Progenitor cell of endocrine pancreas (in vitro differentiated cells): ENCODE measurements around the gene VPREB3. TPM values are rescaled to one million over a fixed set of nuclear protein-coding genes. Genes with fewer than 3 reads are reported as not detected.

Source experiments
- DNase-seq: peaks from one replicate; pipeline ENCODE4 v3.0.0; 2021; ENCODE audit warnings: low spot score; ENCODE audit not compliant: unreplicated experiment
- H3K27ac Mint-ChIP-seq: 2 replicates; pipeline ENCODE4 v1.8.0; 2021; ENCODE audit warnings: mild to moderate bottlenecking, moderate library complexity, mixed read lengths
- H3K27me3 Mint-ChIP-seq: 2 replicates; pipeline ENCODE4 v1.8.0; 2021; ENCODE audit warnings: mixed read lengths
- H3K36me3 Mint-ChIP-seq: 2 replicates; pipeline ENCODE4 v1.8.0; 2022; ENCODE audit warnings: mixed read lengths; ENCODE audit not compliant: insufficient read depth
- H3K4me1 Mint-ChIP-seq: 2 replicates; pipeline ENCODE4 v1.8.0; 2021; ENCODE audit warnings: low read depth, mixed read lengths
- H3K4me3 Mint-ChIP-seq: 2 replicates; pipeline ENCODE4 v1.8.0; 2021; ENCODE audit warnings: low read depth, mild to moderate bottlenecking, moderate library complexity, mixed read lengths
- H3K9me3 Mint-ChIP-seq: 2 replicates; pipeline ENCODE4 v1.8.0; 2021; ENCODE audit warnings: low read depth, mixed read lengths
- CTCF ChIP-seq: fragments of 200-600 bp; sonication (generic); IDR thresholded peaks from one replicate; pipeline ENCODE4 v1.5.0; 2021; ENCODE audit warnings: antibody characterized with exemption, mild to moderate bottlenecking; ENCODE audit not compliant: unreplicated experiment
- total RNA-seq: library from RNA; stranded (reverse); gene quantifications from 2 replicates; pipeline ENCODE4 v1.2.1, GENCODE V29; 2021

VPREB3 gene
- total RNA-seq, 1 donor from 2014 or later, result not detected

DNA sequence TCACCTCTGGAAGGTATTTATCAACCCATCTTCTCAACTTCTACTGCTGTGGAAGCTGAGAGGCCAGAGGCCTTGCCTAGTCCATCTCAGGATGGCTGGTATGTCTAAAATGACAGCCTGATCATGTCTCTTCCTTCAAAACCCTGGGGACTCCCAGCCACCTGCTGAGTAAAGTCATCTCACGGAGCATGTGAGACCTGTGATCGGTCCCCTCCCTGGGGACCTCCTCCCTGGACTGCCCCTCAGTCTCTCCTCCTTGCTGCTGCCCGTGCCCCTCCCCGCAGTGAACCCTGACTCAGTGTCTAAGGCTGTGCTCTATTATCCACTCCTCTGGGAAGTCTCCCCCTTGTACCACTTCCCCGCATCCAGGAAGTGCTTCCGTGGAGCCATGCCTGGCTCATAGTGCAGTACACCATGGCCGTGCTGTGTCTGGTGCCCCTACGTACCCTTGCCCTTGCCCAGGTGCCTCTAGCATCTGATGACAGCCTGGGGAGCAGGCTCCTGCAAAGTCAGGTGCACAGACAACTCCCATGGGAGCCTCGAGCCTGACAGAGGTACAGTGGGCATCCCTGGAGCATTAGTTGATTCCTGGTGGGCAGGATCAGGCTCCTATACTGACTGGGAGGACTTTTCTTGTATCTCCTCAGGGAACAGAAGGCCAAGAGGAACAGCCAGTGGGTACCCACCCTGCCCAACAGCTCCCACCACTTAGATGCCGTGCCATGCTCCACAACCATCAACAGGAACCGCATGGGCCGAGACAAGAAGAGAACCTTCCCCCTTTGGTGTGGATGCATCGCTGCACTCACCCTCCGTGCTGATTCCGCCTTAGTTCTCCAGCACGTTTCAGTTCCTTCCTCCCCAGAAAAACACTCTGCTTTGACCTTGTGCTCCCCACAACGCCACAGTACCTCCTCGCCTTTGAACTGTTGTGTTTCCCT lies 46.3 kb upstream of the VPREB3 start:
- H3K9me3 Mint-ChIP-seq, result no peaks in the 10 kb centered on the region
- TF ChIP-seq CTCF, result no peak
- H3K27me3 Mint-ChIP-seq, result no peaks in the 10 kb centered on the region
- H3K36me3 Mint-ChIP-seq, result peaks cover 44% of the 10 kb centered on the region
- no peak overlapping the region for H3K4me3 Mint-ChIP-seq
- peaks cover 6% of the 10 kb centered on the region for H3K4me1 Mint-ChIP-seq
- no peak overlapping the region for H3K27ac Mint-ChIP-seq
- DNase-seq, result no peak

DNA sequence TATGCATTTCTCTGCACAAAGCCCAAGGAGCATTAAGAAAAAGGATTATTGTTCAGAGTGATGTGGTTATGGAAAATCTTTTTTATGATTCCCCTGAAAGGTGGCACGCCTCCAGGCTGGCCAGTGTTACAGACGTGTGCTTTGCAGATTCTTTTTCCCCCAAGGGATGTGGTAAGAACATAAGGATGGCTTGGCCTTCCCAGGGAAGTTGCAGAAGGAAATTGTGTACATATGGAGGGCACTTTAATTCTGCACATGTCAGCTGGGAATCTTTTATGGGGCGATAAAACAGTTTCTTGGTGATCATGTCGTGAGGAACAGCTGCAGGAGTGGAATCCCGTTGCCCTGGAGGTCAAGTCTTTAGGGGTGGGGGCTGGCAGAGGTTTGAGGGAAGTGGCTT lies 42.2 kb upstream of the VPREB3 start:
- Mint-ChIP-seq H3K36me3 (peaks cover 33% of the 10 kb centered on the region), H3K27ac (no peak overlapping the region), H3K9me3 (no peaks in the 10 kb centered on the region), H3K27me3 (no peaks in the 10 kb centered on the region), H3K4me3 (no peak overlapping the region), H3K4me1 (no peaks in the 10 kb centered on the region)
- no peak for DNase-seq
- TF ChIP-seq CTCF, result no peak

- Mint-ChIP-seq H3K9me3 (no peaks in the 10 kb centered on the region), H3K4me3 (no peak overlapping the region), H3K27me3 (no peaks in the 10 kb centered on the region), H3K4me1 (peaks cover 16% of the 10 kb centered on the region), H3K36me3 (peaks cover 22% of the 10 kb centered on the region), H3K27ac (no peak overlapping the region)
- DNase-seq, result no peak
- no peak for TF ChIP-seq CTCF
Measured at GRCh38 chr22:23793326-23793725, 39.1 kb upstream of the VPREB3 start.

GRCh38 chr22:23791738-23792645 lies 37.8 kb upstream of the VPREB3 start:
- H3K4me3 Mint-ChIP-seq, result no peak overlapping the region
- no peak for DNase-seq
- H3K4me1 Mint-ChIP-seq, result peaks cover 23% of the 10 kb centered on the region
- TF ChIP-seq CTCF, result no peak
- H3K9me3 Mint-ChIP-seq, result no peaks in the 10 kb centered on the region
- H3K27me3 Mint-ChIP-seq, result no peaks in the 10 kb centered on the region
- H3K36me3 Mint-ChIP-seq, result peaks cover 20% of the 10 kb centered on the region
- H3K27ac Mint-ChIP-seq, result no peak overlapping the region
